H1 (cell line): ENCODE results near the gene MGST3. TPM values are rescaled to one million over a fixed set of nuclear protein-coding genes. Genes with fewer than 3 reads are reported as not detected.

ENCODE experiments used
- CTCF ChIA-PET: fragments of 300-600 bp; sonication (Branson Sonifier 250); formaldehyde crosslinking; loops from one replicate; lab custom pipeline; 2021; ENCODE audit not compliant: partially characterized antibody; lab: Charles Lee
- POLR2A ChIA-PET: fragments of 300-600 bp; sonication (Branson Sonifier 250); formaldehyde crosslinking; loops from one replicate; lab custom pipeline; 2021; ENCODE audit warnings: inconsistent platforms; ENCODE audit not compliant: partially characterized antibody; lab: Charles Lee
- DNase-seq, 2 experiments: peaks; one replicate each; pipeline versions ENCODE4 v3.0.0 to v3.0.0-alpha.2; 2010 to 2022; ENCODE audit warnings: low spot score in 2 of 2, low read depth in 1 of 2, mixed read lengths in 1 of 2
- FAIRE-seq: peaks from 2 replicates; lab custom pipeline; 2011; peaks lifted over from hg19 to GRCh38; lab: Jason Lieb, UNC
- H2AFZ ChIP-seq: 2 replicates; pipeline ENCODE4 v1.8.1; 2012; ENCODE audit warnings: low read length, inconsistent platforms
- H2AK5ac ChIP-seq: 2 replicates; pipeline ENCODE4 v1.6.1; 2013; ENCODE audit warnings: low read depth, low read length
- H2BK120ac ChIP-seq: replicated peaks from 2 replicates; pipeline ENCODE3; 2013; ENCODE audit warnings: low read depth, low read length, inconsistent platforms
- H2BK12ac ChIP-seq: 2 replicates; pipeline ENCODE4 v1.6.1; 2013; ENCODE audit warnings: low read depth, low read length
- H2BK15ac ChIP-seq: 2 replicates; pipeline ENCODE4 v1.6.1; 2013; ENCODE audit warnings: low read length
- H2BK20ac ChIP-seq: 2 replicates; pipeline ENCODE4 v1.6.1; 2013; ENCODE audit warnings: low read length
- H2BK5ac ChIP-seq: 2 replicates; pipeline ENCODE4 v1.6.1; 2013; ENCODE audit warnings: low read depth, low read length
- H3K14ac ChIP-seq: 2 replicates; pipeline ENCODE4 v1.6.1; 2013; ENCODE audit warnings: inconsistent platforms; ENCODE audit not compliant: insufficient read length
- H3K18ac ChIP-seq: 2 replicates; pipeline ENCODE4 v1.6.1; 2013; ENCODE audit warnings: low read length; ENCODE audit errors: extremely low read depth
- H3K23ac ChIP-seq: 2 replicates; pipeline ENCODE4 v1.6.1; 2013; ENCODE audit warnings: inconsistent platforms; ENCODE audit not compliant: insufficient read length
- H3K23me2 ChIP-seq: 2 replicates; pipeline ENCODE4 v1.6.1; 2013; ENCODE audit warnings: low read depth, low read length
- H3K27ac ChIP-seq: 2 replicates; pipeline ENCODE4 v1.6.1; 2011; ENCODE audit warnings: low read depth, low read length, inconsistent platforms
- H3K27me3 ChIP-seq, 4 experiments: replicated peaks in 1 of 4; 1 replicate in 1 of 4; 2 replicates in 3 of 4; pipeline versions ENCODE4 v1.6.1 to v1.8.1; 2011 to 2013; ENCODE audit warnings: low read length in 3 of 4, mild to moderate bottlenecking in 3 of 4, inconsistent platforms in 2 of 4, mixed read lengths in 2 of 4, moderate library complexity in 1 of 4; ENCODE audit not compliant: control insufficient read depth in 3 of 4, insufficient read depth in 3 of 4; ENCODE audit errors: extremely low read depth in 1 of 4
- H3K36me3 ChIP-seq, 4 experiments: 2 replicates each; pipeline versions ENCODE4 v1.6.1 to v1.8.1; 2011 to 2013; ENCODE audit warnings: mild to moderate bottlenecking in 4 of 4, low read length in 3 of 4, moderate library complexity in 2 of 4, control low read depth in 1 of 4, inconsistent platforms in 1 of 4; ENCODE audit not compliant: insufficient read depth in 4 of 4, control insufficient read depth in 2 of 4
- H3K4ac ChIP-seq: replicated peaks from 2 replicates; pipeline ENCODE3; 2013; ENCODE audit warnings: low read length, low read depth, mixed read lengths, inconsistent platforms; ENCODE audit not compliant: insufficient read length
- H3K4me1 ChIP-seq, 4 experiments: replicated peaks in 1 of 4; 1 replicate in 1 of 4; 2 replicates in 3 of 4; pipeline versions ENCODE4 v1.6.1 to v1.8.1; 2011 to 2013; ENCODE audit warnings: low read length in 3 of 4, inconsistent platforms in 2 of 4, mixed read lengths in 1 of 4; ENCODE audit not compliant: insufficient read depth in 4 of 4, control insufficient read depth in 3 of 4
- H3K4me2 ChIP-seq, 2 experiments: 2 replicates each; pipeline versions ENCODE4 v1.6.1 to v1.8.1; 2011 to 2013; ENCODE audit warnings: low read depth in 2 of 2, low read length in 2 of 2, control low read depth in 1 of 2, inconsistent platforms in 1 of 2, mild to moderate bottlenecking in 1 of 2; ENCODE audit not compliant: insufficient read depth in 1 of 2
- H3K4me3 ChIP-seq, 4 experiments: fragments of 200-600, 300-600 bp in 1 of 4; sonication (generic), shearing (Covaris generic), sonication (Bioruptor Twin) in 1 of 4; 2 replicates each; pipeline versions ENCODE4 v1.5.1 to v1.8.1; 2011 to 2016; ENCODE audit warnings: low read length in 4 of 4, low read depth in 3 of 4, control low read depth in 2 of 4, inconsistent platforms in 2 of 4, mild to moderate bottlenecking in 2 of 4, mixed read lengths in 1 of 4, moderate library complexity in 1 of 4; ENCODE audit not compliant: insufficient read depth in 2 of 4; ENCODE audit errors: extremely low read depth in 1 of 4
- H3K56ac ChIP-seq: replicated peaks from 2 replicates; pipeline ENCODE3; 2013; ENCODE audit warnings: low read depth, mild to moderate bottlenecking, mixed read lengths, low read length, inconsistent platforms; ENCODE audit not compliant: insufficient read length
- H3K79me1 ChIP-seq: 2 replicates; pipeline ENCODE4 v1.6.1; 2013; ENCODE audit warnings: low read depth, low read length, control low read depth
- H3K79me2 ChIP-seq, 2 experiments: 2 replicates each; pipeline versions ENCODE4 v1.6.1 to v1.8.1; 2012 to 2013; ENCODE audit warnings: low read length in 2 of 2, mild to moderate bottlenecking in 2 of 2, inconsistent platforms in 1 of 2; ENCODE audit not compliant: insufficient read depth in 2 of 2, control insufficient read depth in 1 of 2
- H3K9ac ChIP-seq, 4 experiments: replicated peaks in 1 of 4; 1 replicate in 1 of 4; 2 replicates in 3 of 4; pipeline versions ENCODE4 v1.6.1 to v1.8.1; 2011 to 2013; ENCODE audit warnings: low read depth in 3 of 4, low read length in 3 of 4, control low read depth in 2 of 4, mild to moderate bottlenecking in 2 of 4, moderate library complexity in 2 of 4, inconsistent platforms in 1 of 4; ENCODE audit errors: extremely low read depth in 1 of 4
- H3K9me3 ChIP-seq, 2 experiments: 2 replicates each; pipeline versions ENCODE4 v1.6.1 to v1.8.1; 2012 to 2013; ENCODE audit warnings: mild to moderate bottlenecking in 2 of 2, moderate library complexity in 2 of 2, control low read depth in 1 of 2, inconsistent platforms in 1 of 2, low read depth in 1 of 2, low read length in 1 of 2, mixed read lengths in 1 of 2; ENCODE audit not compliant: insufficient read depth in 2 of 2
- H4K20me1 ChIP-seq, 2 experiments: replicated peaks in 1 of 2; 2 replicates each; pipeline versions ENCODE3 to v1.8.1; 2011 to 2013; ENCODE audit warnings: inconsistent platforms in 2 of 2, low read length in 2 of 2, mild to moderate bottlenecking in 1 of 2; ENCODE audit not compliant: insufficient read depth in 2 of 2, control insufficient read depth in 1 of 2
- H4K5ac ChIP-seq: 2 replicates; pipeline ENCODE4 v1.6.1; 2013; ENCODE audit warnings: low read length, low read depth, mixed read lengths, inconsistent platforms; ENCODE audit not compliant: insufficient read length
- H4K8ac ChIP-seq: 2 replicates; pipeline ENCODE4 v1.8.0; 2013; ENCODE audit warnings: mild to moderate bottlenecking, moderate library complexity, low read length, inconsistent platforms; ENCODE audit not compliant: insufficient read depth; ENCODE audit errors: extremely low read depth
- H4K91ac ChIP-seq: replicated peaks from 2 replicates; pipeline ENCODE3; 2013; ENCODE audit warnings: low read length, mixed read lengths, inconsistent platforms; ENCODE audit not compliant: insufficient read length
- CTCF ChIP-seq, 3 experiments: IDR thresholded peaks; 1 replicate in 2 of 3; 2 replicates in 1 of 3; pipeline versions ENCODE4 v1.5.1 to v1.6.1; 2011; ENCODE audit warnings: low read length in 3 of 3, mild to moderate bottlenecking in 3 of 3, inconsistent platforms in 2 of 3, low read depth in 1 of 3, moderate library complexity in 1 of 3; ENCODE audit not compliant: insufficient read depth in 1 of 3; ENCODE audit errors: control extremely low read depth in 1 of 3
- POLR2A ChIP-seq, 2 experiments: IDR thresholded peaks; 1 replicate in 1 of 2; 2 replicates in 1 of 2; pipeline ENCODE4 v1.6.1; 2011; ENCODE audit warnings: low read depth in 2 of 2, low read length in 2 of 2, mild to moderate bottlenecking in 2 of 2; ENCODE audit errors: control extremely low read depth in 1 of 2
- POLR2AphosphoS5 ChIP-seq: IDR thresholded peaks from 2 replicates; pipeline ENCODE4 v1.6.1; 2011; ENCODE audit warnings: low read depth, low read length
- RAD21 ChIP-seq, 2 experiments: IDR thresholded peaks in 1 of 2; conservative IDR thresholded peaks in 1 of 2; 2 replicates each; pipeline ENCODE4 v1.6.1; 2011; ENCODE audit warnings: low read depth in 2 of 2, low read length in 2 of 2, improper control_type of control experiment in 1 of 2, inconsistent platforms in 1 of 2, mild to moderate bottlenecking in 1 of 2, moderate library complexity in 1 of 2
- TBP ChIP-seq: IDR thresholded peaks from 2 replicates; pipeline ENCODE4 v1.6.1; 2011; ENCODE audit warnings: low read depth, low read length, improper control_type of control experiment
- WGBS, 2 experiments: shearing (Covaris generic) in 1 of 2; methylation state at CpG; one replicate each; pipeline versions ENCODE4 v1.1.6 to v1.1.7; 2013 to 2015; ENCODE audit warnings: low lambda C conversion rate in 2 of 2, mixed read lengths in 2 of 2, inconsistent platforms in 1 of 2, low coverage in 1 of 2, missing lambda C conversion rate in 1 of 2; ENCODE audit not compliant: insufficient replicate concordance in 2 of 2, insufficient coverage in 1 of 2, insufficient read length in 1 of 2; ENCODE audit errors: extremely low coverage in 1 of 2, missing lambda C conversion rate in 1 of 2; 5-methylcytosine and 5-hydroxymethylcytosine counted together
- polyA plus RNA-seq, 7 experiments: library from polyadenylated mRNA; depleted of rRNA in 3 of 7; stranded (reverse) in 5 of 7; unstranded in 2 of 7; fragments of >200 nt in 5 of 7; fragments of 200-250 nt in 2 of 7; gene quantifications; 1 replicate in 5 of 7; 2 replicates in 1 of 7; 4 replicates in 1 of 7; pipeline versions ENCODE4 v1.2.1 to v1.2.3, GENCODE V29; 2011 to 2013; ENCODE audit warnings: missing spikeins in 2 of 7, mixed read lengths in 2 of 7
- total RNA-seq: library from RNA; stranded (reverse); fragmentation: NEBNext Ultra II Directional; extraction: Animal tissue kit (Norgen Biotek cat#: 25700); gene quantifications from 2 replicates; pipeline ENCODE4 v1.2.1, GENCODE V29; 2021

Gene MGST3
- total and polyA plus RNA-seq, 2 of the 8 experiments (the other 6 are each of a cell fraction or from before 2014, with no cell fraction given): 124 to 257 TPM

GRCh38 chr1:165592945-165593823 lies 37.9 kb upstream of the MGST3 start:
- Histone ChIP-seq H3K23ac (no peak overlapping the region), H3K79me1 (no peaks in the 10 kb centered on the region), H3K56ac (no peak overlapping the region), H4K8ac (no peak overlapping the region), H2BK120ac (no peak overlapping the region), H2BK5ac (no peak overlapping the region), H3K9ac (peak overlapping the region in 1 of 4 experiments; percentile 60; a peak in 1 of 7 replicates), H4K20me1 (no peaks in the 10 kb centered on the region), H3K9me3 (no peaks in the 10 kb centered on the region), H3K4me3 (no peak overlapping the region), H3K4me2 (no peak overlapping the region), H3K36me3 (no peaks in the 10 kb centered on the region), H3K4ac (no peak overlapping the region), H3K27ac (no peak overlapping the region), H3K14ac (no peak overlapping the region), H4K5ac (no peak overlapping the region), H2AK5ac (no peak overlapping the region), H2BK15ac (no peak overlapping the region), H2AFZ (peak overlapping the region; percentile 19; the same call in 1 of the 2 replicates), H3K23me2 (no peaks in the 10 kb centered on the region), H3K27me3 (no peaks in the 10 kb centered on the region), H3K4me1 (no peaks in the 10 kb centered on the region), H3K18ac (no peak overlapping the region), H2BK20ac (no peak overlapping the region), H2BK12ac (no peak overlapping the region), H3K79me2 (no peaks in the 10 kb centered on the region), H4K91ac (no peak overlapping the region)
- peak; percentile 97 to 99 for TF ChIP-seq RAD21 (IDR thresholded peaks at IDR 0.05 in 1 of 2, conservative IDR thresholded peaks at IDR 0.05 in 1 of 2; ENCODE audit: low read depth in 2 of 2, low read length in 2 of 2)
- peak; percentile 2 to 90 (median 82) for TF ChIP-seq CTCF (IDR thresholded peaks at IDR 0.05; ENCODE audit: control extremely low read depth in 1 of 3, insufficient read depth in 1 of 3, low read depth in 1 of 3, low read length in 3 of 3)
- no peak for TF ChIP-seq TBP
- no peak for TF ChIP-seq POLR2A (IDR thresholded peaks at IDR 0.05; ENCODE audit: control extremely low read depth in 1 of 2, low read depth in 2 of 2, low read length in 2 of 2)
- no peak for TF ChIP-seq POLR2AphosphoS5
- DNase-seq (peak in 1 of 2 experiments; percentile 89), FAIRE-seq (peak; percentile 97)
- CTCF ChIA-PET: interaction anchor here (0.6 to 20.1 kb wide), 49 partner anchors 8 to 341 kb away, joined by 3 to 337 read pairs (median 4); partner anchors contain the start of genes LRRC52 and RXRG
- POLR2A ChIA-PET: interaction anchor here (0.9 kb wide), 1 partner anchor 9 kb away, joined by 3 read pairs; no protein-coding TSS in a partner anchor
- WGBS, 2 experiments: 5% methylated on average over 10 of the region's 10 CpGs; no CpG with 5 or more reads in 1 of the 2 experiments
